ENCODE measurements around the gene GFY.
"Not testable (repeated sequence)": the region's sequence is repeated elsewhere in the genome, so short reads cannot be mapped to it uniquely, and the experiment has no call there.

Gene GFY

GRCh38 chr19:49469828-49470614 lies 44.8 kb downstream of the GFY start:
- DNase-seq (ENCODE audit: low spot score) = no peak

GRCh38 chr19:49470615-49470978 lies 45.4 kb downstream of the GFY start:
- no peak for DNase-seq (ENCODE audit: low spot score)

DNA sequence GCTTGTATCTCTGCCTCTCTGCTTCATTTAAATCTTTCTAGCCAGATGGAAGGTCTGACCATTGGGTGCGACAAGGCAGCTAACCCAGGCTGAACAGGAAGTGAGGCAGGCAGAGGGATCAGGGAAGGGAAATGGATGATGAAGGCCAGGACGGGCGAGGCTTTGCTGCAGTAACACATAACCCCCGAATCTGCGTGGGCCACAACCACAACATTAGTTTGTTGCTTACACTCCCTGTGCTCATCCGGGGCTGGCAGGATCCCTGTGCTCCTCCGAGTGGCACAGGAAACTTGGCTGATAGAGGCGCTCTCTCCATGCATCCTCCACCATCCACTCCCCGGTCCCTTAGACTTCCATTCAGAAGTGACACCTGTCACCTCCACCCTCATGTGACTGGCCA lies 47.7 kb downstream of the GFY start:
- no peak for DNase-seq (ENCODE audit: low spot score)

GRCh38 chr19:49473501-49473867 lies 48.3 kb downstream of the GFY start:
- DNase-seq (ENCODE audit: low spot score) = not testable (repeated sequence)

DNA sequence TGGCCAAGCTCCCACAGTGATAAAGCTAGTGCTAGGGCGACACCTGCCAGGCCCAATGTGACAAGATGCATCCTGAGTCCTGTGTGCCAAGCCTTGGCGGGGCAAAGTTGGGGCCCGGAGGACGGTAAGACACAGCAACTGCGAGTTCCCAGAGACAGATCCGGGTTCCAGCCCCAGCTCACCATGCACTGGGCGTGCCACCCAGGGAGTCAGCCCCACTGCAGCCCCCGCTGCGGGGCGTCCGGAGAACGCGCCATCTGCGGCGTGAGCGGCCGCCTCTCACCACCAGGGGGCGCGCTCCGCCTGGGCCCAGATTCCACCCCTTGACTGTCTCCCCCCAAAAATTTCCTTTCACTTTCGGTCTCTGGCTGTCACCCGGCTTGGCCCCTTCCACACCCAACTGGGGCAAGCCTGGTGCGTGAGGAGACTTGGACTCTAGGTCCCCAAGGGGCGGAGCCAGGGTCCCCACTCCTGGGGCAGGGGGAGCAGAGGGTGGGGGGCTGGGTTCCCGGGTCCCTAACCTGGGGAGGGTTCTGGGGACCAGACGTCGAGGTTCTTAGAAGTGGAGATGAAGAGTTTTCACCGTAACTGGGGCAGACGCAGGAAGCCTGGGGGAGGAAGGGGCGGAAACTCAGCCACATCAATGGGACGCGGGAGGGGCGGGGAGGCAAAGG lies 48.8 kb downstream of the GFY start, which contains the start of gene FLT3LG:
Gene FLT3LG, plus strand, starts transcription at position 348 of the 674 bp plus-strand sequence. CDS start 425 bp downstream, outside the sequence.
- DNase-seq (ENCODE audit: low spot score) = no peak

DNA sequence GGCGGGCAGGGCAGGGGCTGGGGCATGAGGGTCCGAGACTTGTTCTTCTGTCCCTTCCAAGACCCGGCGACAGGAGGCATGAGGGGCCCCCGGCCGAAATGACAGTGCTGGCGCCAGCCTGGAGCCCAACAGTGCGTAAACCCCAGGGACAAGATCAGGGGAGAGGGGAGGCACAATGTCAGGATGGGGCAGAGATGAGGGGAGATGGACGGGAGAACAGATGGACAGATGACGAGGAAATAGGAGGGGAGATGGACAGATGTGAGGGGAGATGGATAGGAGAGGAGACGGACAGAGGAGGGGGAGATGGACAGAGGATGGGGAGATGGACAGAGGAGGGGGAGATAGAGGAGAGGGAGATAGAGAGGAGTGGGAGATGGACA lies 49.3 kb downstream of the GFY start:
- no peak for DNase-seq (ENCODE audit: low spot score)

DNA sequence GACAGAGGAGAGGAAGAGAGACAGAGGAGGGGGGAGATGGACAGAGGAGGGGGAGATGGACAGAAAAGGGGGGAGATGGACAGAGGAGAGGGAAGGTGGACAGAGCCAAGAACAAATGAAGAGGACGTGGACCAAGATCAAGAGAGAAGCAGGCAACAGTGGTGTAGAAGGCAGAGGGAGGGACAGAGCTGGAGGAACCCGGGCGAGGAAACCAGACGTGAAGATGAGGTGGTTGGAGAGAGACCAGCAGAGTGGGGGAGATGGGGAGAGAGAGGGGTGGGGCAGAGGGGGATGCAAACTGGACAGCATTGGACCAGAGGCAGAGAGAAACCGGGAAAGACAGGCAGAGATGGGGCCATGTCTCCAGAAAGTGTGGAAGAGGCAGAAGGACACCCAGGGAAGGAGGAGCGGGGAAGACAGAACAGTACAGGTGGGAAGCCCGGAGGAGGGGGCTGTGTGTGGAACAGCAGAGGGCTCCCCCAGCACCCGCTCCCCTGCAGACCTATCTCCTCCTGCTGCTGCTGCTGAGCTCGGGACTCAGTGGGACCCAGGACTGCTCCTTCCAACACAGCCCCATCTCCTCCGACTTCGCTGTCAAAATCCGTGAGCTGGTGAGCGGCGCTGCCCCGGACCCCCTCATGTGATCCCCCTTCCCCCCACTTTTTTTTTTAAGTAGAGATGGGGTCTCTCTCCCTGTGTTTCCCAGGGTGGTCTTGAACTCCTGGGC lies 50.2 kb downstream of the GFY start:
- no peak for DNase-seq (ENCODE audit: low spot score)

DNA sequence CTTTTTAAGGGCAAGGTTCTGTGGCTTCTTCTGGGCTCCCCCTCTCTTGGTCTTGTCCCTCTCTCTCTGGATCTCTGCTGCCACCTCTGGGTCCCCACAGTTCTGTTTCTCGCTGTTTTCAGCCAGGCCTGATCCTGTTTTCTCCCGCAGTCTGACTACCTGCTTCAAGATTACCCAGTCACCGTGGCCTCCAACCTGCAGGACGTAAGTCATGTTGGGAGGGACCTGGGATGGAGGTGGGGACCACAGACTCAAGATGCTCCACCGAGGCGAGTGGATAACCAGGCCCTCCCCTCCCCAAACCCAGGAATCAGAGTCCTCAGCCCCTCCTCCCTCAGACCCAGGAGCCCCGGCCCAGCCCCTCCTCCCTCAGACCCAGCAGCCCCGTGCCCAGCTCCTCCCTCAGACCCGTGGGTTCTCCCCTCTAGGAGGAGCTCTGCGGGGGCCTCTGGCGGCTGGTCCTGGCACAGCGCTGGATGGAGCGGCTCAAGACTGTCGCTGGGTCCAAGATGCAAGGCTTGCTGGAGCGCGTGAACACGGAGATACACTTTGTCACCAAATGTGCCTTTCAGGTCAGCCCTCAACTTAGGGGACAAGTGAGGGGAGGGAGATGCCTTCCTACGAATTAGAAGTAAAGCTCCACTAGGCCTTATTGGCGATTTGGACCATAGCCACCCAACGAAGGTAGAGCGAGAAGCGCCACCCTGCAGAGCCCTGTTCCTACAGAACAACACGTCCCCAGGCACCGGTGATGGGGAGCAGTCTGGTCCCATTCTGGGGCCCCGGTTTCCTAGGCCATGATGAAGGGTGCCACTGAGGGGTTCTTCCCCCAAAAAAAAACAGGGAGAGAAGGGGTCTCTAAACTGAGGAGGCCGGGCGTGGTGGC lies 51.0 kb downstream of the GFY start:
- no peak for DNase-seq (ENCODE audit: low spot score)
